Sigmoid colon (tissue), 7 donors: ENCODE measurements around the gene OR52N2. TPM values are rescaled to one million over a fixed set of nuclear protein-coding genes. Genes with fewer than 3 reads are reported as not detected.

Experiments
- DNase-seq: peaks from one replicate; pipeline ENCODE4 v3.0.0-alpha.2; 2019
- H3K27ac ChIP-seq, 4 donors: fragments of 200-600 bp; sonication (generic); one replicate each; pipeline ENCODE4 v1.5.1; 2016 to 2019; ENCODE audit warnings: mild to moderate bottlenecking in 1 of 4
- H3K27me3 ChIP-seq, 3 donors: fragments of 200-600 bp; sonication (generic); one replicate each; pipeline ENCODE4 v1.5.1; 2019; ENCODE audit warnings: mild to moderate bottlenecking in 1 of 3
- H3K36me3 ChIP-seq, 4 donors: fragments of 200-600 bp; sonication (generic); one replicate each; pipeline ENCODE4 v1.5.1; 2016 to 2019
- H3K4me1 ChIP-seq, 4 donors: fragments of 200-600 bp; sonication (generic); one replicate each; pipeline ENCODE4 v1.5.1; 2017 to 2019
- H3K4me3 ChIP-seq, 4 donors: fragments of 200-600 bp; sonication (generic); one replicate each; pipeline ENCODE4 v1.5.1; 2017 to 2019; ENCODE audit warnings: mild to moderate bottlenecking in 2 of 4, moderate library complexity in 1 of 4
- H3K9me3 ChIP-seq, 4 donors: fragments of 200-600 bp in 3 of 4; sonication (generic) in 3 of 4; one replicate each; pipeline versions ENCODE4 v1.5.1 to v1.6.1; 2013 to 2019
- EP300 ChIP-seq, 4 donors: sonication (generic); formaldehyde crosslinking; IDR thresholded peaks; one replicate each; pipeline ENCODE4 v1.6.1; 2017; ENCODE audit warnings: antibody characterized with exemption in 4 of 4
- POLR2A ChIP-seq, 2 donors: fragments of 450-650 bp; IDR thresholded peaks; one replicate each; pipeline ENCODE4 v1.6.1; 2016; ENCODE audit warnings: antibody characterized with exemption in 2 of 2, mild to moderate bottlenecking in 2 of 2, moderate library complexity in 2 of 2
- POLR2AphosphoS5 ChIP-seq, 4 donors: sonication (generic); formaldehyde crosslinking; IDR thresholded peaks; one replicate each; pipeline ENCODE4 v1.6.1; 2017; ENCODE audit warnings: antibody characterized with exemption in 4 of 4
- WGBS, 2 donors: extraction: QIAGEN DNeasy Blood & Tissue Kit; methylation state at CpG; one replicate each; pipeline ENCODE4 v1.1.7; 2013; 5-methylcytosine and 5-hydroxymethylcytosine counted together
- intact Hi-C: fragments of 100-400 bp; cut with DNase I; formaldehyde crosslinking; loops from one replicate; pipeline ENCODE4 v1.15.1; 2023
- polyA plus RNA-seq, 3 donors: library from polyadenylated mRNA; stranded (reverse); fragments of 200-250 nt; gene quantifications; one replicate each; pipeline ENCODE4 v1.2.3, GENCODE V29; 2013
- total RNA-seq, 4 donors: library from RNA; depleted of rRNA; stranded (reverse); fragments of >200 nt; gene quantifications; one replicate each; pipeline ENCODE4 v1.1.0, GENCODE V29; 2016
- TF ChIP-seq, protein P1 (sequence below), 4 experiments: fragments of 450-650 bp in 3 of 4; fragments of 200-600 bp in 1 of 4; IDR thresholded peaks; one replicate each; pipeline ENCODE4 v1.5.1; 2016 to 2019; ENCODE audit warnings: antibody characterized with exemption in 4 of 4, mild to moderate bottlenecking in 3 of 4, moderate library complexity in 2 of 4
- donor health status: healthy with polysubstance abuse.
- donor health status: Bipolar disorder and iron deficiency.
- donor health status: healthy.

OR52N2 gene
- total and polyA plus RNA-seq, 7 donors, result 0.10 TPM; not detected in 6

DNA sequence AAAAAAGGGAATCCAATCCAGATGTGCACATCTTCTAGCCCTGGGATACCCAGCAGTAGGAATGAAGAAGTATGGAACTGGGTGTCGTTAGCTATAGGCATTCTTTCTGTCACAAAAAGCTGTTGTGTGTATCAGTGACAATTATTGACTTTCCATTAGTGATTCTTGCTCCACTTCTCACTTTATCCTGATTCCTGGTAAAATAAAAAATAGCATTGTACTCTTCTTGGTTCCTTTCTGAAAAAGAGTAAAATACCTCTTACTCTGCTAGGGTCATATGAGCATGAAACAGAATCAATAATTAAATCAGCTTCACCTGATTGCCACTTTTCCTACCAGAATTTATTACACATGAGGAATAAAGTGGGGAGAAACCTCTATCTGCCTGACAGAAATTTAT lies 33.1 kb downstream of the OR52N2 start, which contains the start of gene OR52E6:
Gene OR52E6 (minus strand): TSS at position 101 of the 400 bp plus-strand sequence. CDS start 0 bp downstream, at position 101.
- Histone ChIP-seq H3K36me3 (no peaks in the 10 kb centered on the region), H3K9me3 (no peaks in the 10 kb centered on the region), H3K27ac (no peak within 1 kb of the TSS), H3K4me1 (no peaks in the 10 kb centered on the region), H3K27me3 (no peaks in the 10 kb centered on the region), H3K4me3 (no peak within 1 kb of the TSS)
- intact Hi-C loops, result no loop called here
- 80 to 94% methylated on average over 1 of the region's 1 CpG for WGBS, 2 donors
- DNase-seq, result no peak
- no peak for TF ChIP-seq POLR2AphosphoS5 (IDR thresholded peaks at IDR 0.05)
- no peak for TF ChIP-seq POLR2A (IDR thresholded peaks at IDR 0.05)
- TF ChIP-seq EP300 (IDR thresholded peaks at IDR 0.05), result no peak
- TF ChIP-seq, protein P1, sequence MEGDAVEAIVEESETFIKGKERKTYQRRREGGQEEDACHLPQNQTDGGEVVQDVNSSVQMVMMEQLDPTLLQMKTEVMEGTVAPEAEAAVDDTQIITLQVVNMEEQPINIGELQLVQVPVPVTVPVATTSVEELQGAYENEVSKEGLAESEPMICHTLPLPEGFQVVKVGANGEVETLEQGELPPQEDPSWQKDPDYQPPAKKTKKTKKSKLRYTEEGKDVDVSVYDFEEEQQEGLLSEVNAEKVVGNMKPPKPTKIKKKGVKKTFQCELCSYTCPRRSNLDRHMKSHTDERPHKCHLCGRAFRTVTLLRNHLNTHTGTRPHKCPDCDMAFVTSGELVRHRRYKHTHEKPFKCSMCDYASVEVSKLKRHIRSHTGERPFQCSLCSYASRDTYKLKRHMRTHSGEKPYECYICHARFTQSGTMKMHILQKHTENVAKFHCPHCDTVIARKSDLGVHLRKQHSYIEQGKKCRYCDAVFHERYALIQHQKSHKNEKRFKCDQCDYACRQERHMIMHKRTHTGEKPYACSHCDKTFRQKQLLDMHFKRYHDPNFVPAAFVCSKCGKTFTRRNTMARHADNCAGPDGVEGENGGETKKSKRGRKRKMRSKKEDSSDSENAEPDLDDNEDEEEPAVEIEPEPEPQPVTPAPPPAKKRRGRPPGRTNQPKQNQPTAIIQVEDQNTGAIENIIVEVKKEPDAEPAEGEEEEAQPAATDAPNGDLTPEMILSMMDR (IDR thresholded peaks at IDR 0.05), result no peak

DNA sequence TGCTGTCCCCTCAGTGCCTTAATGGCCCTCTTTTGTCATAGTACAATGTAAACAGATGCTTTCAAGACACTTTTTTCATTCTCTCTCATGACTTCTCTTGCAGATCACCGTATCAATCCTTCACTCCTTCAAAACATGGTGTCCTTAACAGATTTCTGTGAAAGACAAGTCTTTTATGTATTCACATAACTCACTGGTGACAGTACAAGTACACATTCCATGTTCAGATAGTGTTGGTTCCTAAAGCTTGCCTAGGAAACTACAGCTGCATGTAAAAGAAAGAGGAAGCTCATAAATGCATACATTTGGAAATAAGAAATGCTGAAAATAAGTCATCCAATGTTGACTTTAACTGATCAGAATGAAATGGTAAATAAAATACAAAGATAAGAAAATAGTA lies 38.0 kb downstream of the OR52N2 start:
- Histone ChIP-seq H3K27me3 (no peaks in the 10 kb centered on the region), H3K27ac (no peak overlapping the region), H3K36me3 (no peaks in the 10 kb centered on the region), H3K4me1 (no peaks in the 10 kb centered on the region), H3K9me3 (no peaks in the 10 kb centered on the region), H3K4me3 (no peak overlapping the region)
- intact Hi-C loops, result no loop called here
- TF ChIP-seq, protein P1 (IDR thresholded peaks at IDR 0.05), result no peak
- TF ChIP-seq EP300 (IDR thresholded peaks at IDR 0.05) (no peak), POLR2A (IDR thresholded peaks at IDR 0.05) (no peak), POLR2AphosphoS5 (IDR thresholded peaks at IDR 0.05) (no peak)
- 46 to 55% methylated on average over 1 of the region's 1 CpG for WGBS, 2 donors
- no peak for DNase-seq

DNA sequence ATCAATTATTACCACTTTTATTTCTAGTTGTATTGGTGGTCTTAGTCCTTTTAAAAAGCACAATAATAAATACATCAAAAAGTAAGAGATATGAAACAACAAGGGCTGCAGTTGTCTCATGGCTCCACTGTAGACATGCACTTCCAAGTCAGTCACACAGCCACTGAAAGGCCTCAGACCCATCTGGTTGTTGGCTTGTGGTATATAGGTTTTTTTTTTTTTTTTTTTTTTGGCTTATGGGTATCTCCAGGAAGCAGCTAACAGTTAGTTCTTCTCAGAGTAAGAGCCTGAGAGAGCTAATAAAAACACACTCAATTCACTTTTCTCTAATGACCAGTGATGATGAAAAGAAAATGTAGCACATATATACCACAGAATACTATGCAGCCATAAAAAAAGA lies 39.0 kb downstream of the OR52N2 start:
- Histone ChIP-seq H3K4me3 (no peak overlapping the region), H3K27ac (no peak overlapping the region), H3K4me1 (no peaks in the 10 kb centered on the region), H3K9me3 (no peaks in the 10 kb centered on the region), H3K27me3 (no peaks in the 10 kb centered on the region), H3K36me3 (no peaks in the 10 kb centered on the region)
- TF ChIP-seq EP300 (IDR thresholded peaks at IDR 0.05) (no peak), POLR2A (IDR thresholded peaks at IDR 0.05) (no peak), POLR2AphosphoS5 (IDR thresholded peaks at IDR 0.05) (no peak)
- TF ChIP-seq, protein P1 (IDR thresholded peaks at IDR 0.05), result no peak
- intact Hi-C loops, result no loop called here
- DNase-seq, result no peak

DNA sequence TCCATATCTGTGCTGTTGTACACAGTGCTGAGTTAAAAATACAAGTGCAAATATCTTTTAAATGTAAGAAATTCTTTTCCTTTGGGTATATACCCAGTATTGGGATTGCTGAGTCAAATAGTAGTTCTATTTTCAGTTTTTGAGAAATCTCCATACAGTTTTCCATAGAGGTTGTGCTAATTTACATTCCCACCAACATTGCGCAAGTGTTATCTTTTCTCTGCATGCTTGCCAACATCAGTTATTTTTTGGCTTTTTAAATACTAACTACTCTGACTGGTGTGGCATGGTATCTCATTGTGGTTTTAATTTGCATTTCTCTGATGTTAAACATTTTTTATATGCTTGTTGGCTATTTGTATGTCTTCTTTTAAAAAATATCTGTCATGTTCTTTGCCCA lies 42.3 kb downstream of the OR52N2 start:
- Histone ChIP-seq H3K9me3 (no peaks in the 10 kb centered on the region), H3K4me3 (no peak overlapping the region), H3K4me1 (no peaks in the 10 kb centered on the region), H3K36me3 (no peaks in the 10 kb centered on the region), H3K27me3 (no peaks in the 10 kb centered on the region), H3K27ac (no peak overlapping the region)
- DNase-seq, result no peak
- WGBS, 2 donors, result 94 to 98% methylated on average over 1 of the region's 1 CpG
- TF ChIP-seq POLR2A (IDR thresholded peaks at IDR 0.05) (no peak), EP300 (IDR thresholded peaks at IDR 0.05) (no peak), POLR2AphosphoS5 (IDR thresholded peaks at IDR 0.05) (no peak)
- TF ChIP-seq, protein P1 (IDR thresholded peaks at IDR 0.05), result no peak
- intact Hi-C loops, result no loop called here

DNA sequence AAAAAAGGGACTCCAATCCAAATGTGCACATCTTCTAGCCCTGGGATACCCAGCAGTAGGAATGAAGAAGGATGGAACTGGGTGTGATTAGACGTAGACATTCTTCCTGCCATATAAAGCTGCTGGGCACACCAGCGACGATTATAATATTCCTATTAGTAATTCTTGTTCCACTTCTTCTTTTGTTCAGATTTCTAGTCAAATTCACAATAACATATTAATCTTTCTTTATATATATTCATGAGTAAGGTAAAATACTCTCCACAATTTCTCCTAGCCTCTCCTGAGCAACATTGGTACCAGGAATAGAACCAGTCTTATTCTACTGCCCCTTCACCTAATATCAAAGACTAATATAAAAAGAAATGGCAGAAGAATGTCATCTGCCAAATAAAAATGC lies 48.9 kb downstream of the OR52N2 start, which contains the start of gene OR52E8:
Gene OR52E8 (minus strand): TSS at position 101 of the 400 bp plus-strand sequence. CDS start 0 bp downstream, at position 101.
- H3K4me1 ChIP-seq, result no peaks in the 10 kb centered on the region
- H3K4me3 ChIP-seq, result no peak within 1 kb of the TSS
- H3K27ac ChIP-seq, result no peak within 1 kb of the TSS
- no peaks in the 10 kb centered on the region for H3K36me3 ChIP-seq
- no peaks in the 10 kb centered on the region for H3K9me3 ChIP-seq
- WGBS, 2 donors, result 92 to 94% methylated on average over 3 of the region's 3 CpGs
- DNase-seq, result no peak
- intact Hi-C loops, result no loop called here
- H3K27me3 ChIP-seq, result no peaks in the 10 kb centered on the region
- TF ChIP-seq POLR2A (IDR thresholded peaks at IDR 0.05) (no peak), EP300 (IDR thresholded peaks at IDR 0.05) (no peak), POLR2AphosphoS5 (IDR thresholded peaks at IDR 0.05) (no peak)
- TF ChIP-seq, protein P1 (IDR thresholded peaks at IDR 0.05), result no peak
